Natural killer cell treated with Interleukin-12 subunit alpha and Interleukin-12 subunit beta and Interleukin-15 and Interleukin-18, amount 100 ng/mL, for 72 hours (primary cell): ENCODE results near the gene PTX4. TPM values are rescaled to one million over a fixed set of nuclear protein-coding genes. Genes with fewer than 3 reads are reported as not detected.
"Not testable (repeated sequence)": the region's sequence is repeated elsewhere in the genome, so short reads cannot be mapped to it uniquely, and the experiment has no call there.

Source experiments
- ATAC-seq, 2 donors: fragments of 150-1000 bp; cut with Tn5 transposase in 1 of 2; sonication (Bioruptor Pico), chemical (Tn5 transposase) in 1 of 2; 2 replicates each; pipeline ENCODE4 v1.10.0; 2021
- DNase-seq: peaks from one replicate; pipeline ENCODE4 v3.0.0; 2022; ENCODE audit warnings: low spot score
- H3K27ac Mint-ChIP-seq, 2 donors: 1 replicate in 1 of 2; 2 replicates in 1 of 2; pipeline ENCODE4 v1.8.0; 2022; ENCODE audit warnings: mixed read lengths in 2 of 2, mild to moderate bottlenecking in 1 of 2, moderate library complexity in 1 of 2
- H3K27me3 Mint-ChIP-seq, 2 donors: 1 replicate in 1 of 2; 2 replicates in 1 of 2; pipeline ENCODE4 v1.8.0; 2022; ENCODE audit warnings: mixed read lengths in 2 of 2
- H3K36me3 Mint-ChIP-seq: one replicate; pipeline ENCODE4 v1.8.0; 2022; ENCODE audit warnings: mixed read lengths
- H3K4me1 Mint-ChIP-seq, 2 donors: 1 replicate in 1 of 2; 2 replicates in 1 of 2; pipeline ENCODE4 v1.8.0; 2022; ENCODE audit warnings: low read depth in 2 of 2, mixed read lengths in 2 of 2, mild to moderate bottlenecking in 1 of 2
- H3K4me3 Mint-ChIP-seq: one replicate; pipeline ENCODE4 v1.8.0; 2022; ENCODE audit warnings: mixed read lengths
- H3K9me3 Mint-ChIP-seq: 2 replicates; pipeline ENCODE4 v1.8.0; 2022; ENCODE audit warnings: mixed read lengths
- total RNA-seq, 2 donors: library from RNA; stranded (reverse); gene quantifications; one replicate each; pipeline ENCODE4 v1.2.3, GENCODE V29; 2022

The PTX4 gene
- total RNA-seq, 2 donors from 2014 or later: 0.39 TPM; not detected in 1

DNA sequence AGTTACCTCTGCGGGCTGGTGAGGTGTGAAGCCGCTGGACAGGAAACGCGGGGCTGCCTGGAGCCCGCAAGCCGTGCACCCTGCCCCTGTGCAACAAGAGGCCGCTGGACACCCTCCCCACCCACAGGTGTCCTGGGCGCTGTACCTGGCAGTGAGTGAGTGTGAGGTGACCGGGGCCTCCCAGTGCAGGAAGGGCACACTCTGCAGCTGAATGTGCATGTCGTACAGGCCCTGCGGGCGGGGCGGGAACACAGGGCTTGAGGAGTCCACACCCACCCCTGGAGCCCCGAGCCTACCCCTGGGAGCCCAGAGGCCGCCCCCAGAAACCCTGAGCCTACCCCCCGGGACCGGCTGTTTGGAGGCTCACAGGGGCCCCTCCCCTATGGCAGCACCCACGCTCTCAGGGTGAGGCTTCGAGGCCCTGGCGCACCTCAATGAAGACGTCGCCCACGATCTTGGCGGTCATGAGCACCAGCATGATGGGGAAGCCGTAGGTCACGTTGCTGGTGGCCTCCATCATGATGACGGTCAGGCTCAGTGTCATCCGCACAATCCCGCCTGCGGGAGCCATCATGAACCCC, 40.1 kb downstream of the PTX4 start:
- DNase-seq: no peak
- H3K27me3 Mint-ChIP-seq: no peaks in the 10 kb centered on the region
- H3K27ac Mint-ChIP-seq: no peak overlapping the region
- no peaks in the 10 kb centered on the region for H3K36me3 Mint-ChIP-seq
- H3K9me3 Mint-ChIP-seq: no peaks in the 10 kb centered on the region
- no peak for ATAC-seq
- no peak overlapping the region for H3K4me3 Mint-ChIP-seq
- H3K4me1 Mint-ChIP-seq: peaks cover 0 to 9% of the 10 kb centered on the region in 2 donors

GRCh38 chr16:1447965-1448364, 40.8 kb downstream of the PTX4 start:
- ATAC-seq (no peak), DNase-seq (no peak)
- no peaks in the 10 kb centered on the region for H3K27me3 Mint-ChIP-seq
- H3K4me3 Mint-ChIP-seq: no peak overlapping the region
- no peaks in the 10 kb centered on the region for H3K36me3 Mint-ChIP-seq
- H3K9me3 Mint-ChIP-seq: no peaks in the 10 kb centered on the region
- no peak overlapping the region for H3K27ac Mint-ChIP-seq
- peaks cover 0 to 9% of the 10 kb centered on the region in 2 donors for H3K4me1 Mint-ChIP-seq

- ATAC-seq: no peak
- no peak overlapping the region for H3K27ac Mint-ChIP-seq
- H3K4me1 Mint-ChIP-seq: peaks cover 0 to 9% of the 10 kb centered on the region in 2 donors
- no peak for DNase-seq
- H3K27me3 Mint-ChIP-seq: no peaks in the 10 kb centered on the region
- no peaks in the 10 kb centered on the region for H3K9me3 Mint-ChIP-seq
- no peaks in the 10 kb centered on the region for H3K36me3 Mint-ChIP-seq
- no peak overlapping the region for H3K4me3 Mint-ChIP-seq
Observed at GRCh38 chr16:1446296-1447080, 42.3 kb downstream of the PTX4 start.

DNA sequence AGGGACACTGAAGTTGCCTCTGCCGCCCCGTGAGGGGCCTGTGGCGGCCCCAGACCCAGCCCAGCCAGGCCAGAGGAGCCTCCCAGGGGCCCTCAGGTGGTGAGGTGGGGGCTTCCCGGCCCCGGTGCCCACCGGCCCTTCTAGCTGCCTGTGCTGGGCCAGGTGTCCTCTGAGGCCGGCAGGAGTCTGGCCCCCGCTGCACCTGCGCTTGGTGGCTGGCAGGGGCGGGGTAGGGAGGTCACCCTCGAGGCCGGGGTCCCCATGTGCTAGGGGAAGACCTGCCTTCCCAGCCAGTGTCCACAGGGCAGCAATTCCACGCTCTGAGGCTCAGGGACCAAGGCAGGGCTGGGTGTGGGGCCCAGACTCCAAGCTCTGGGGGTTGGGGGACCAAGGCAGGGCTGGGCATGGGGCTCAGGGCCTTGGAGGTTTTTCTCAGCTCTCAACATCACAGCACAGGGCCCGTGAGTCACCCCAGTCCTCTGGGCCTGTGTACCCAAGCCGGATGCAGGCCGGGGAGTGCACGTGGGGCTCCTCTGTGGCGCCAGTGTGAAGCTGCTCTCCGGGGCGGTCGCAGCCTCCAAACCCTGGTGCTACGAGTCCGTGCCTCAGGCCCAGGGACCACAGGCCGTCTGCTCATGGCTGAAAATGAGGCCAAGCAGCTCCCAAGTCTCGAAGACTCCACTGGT, 43.1 kb downstream of the PTX4 start:
- ATAC-seq (no peak), DNase-seq (no peak)
- Mint-ChIP-seq H3K27ac (no peak overlapping the region), H3K9me3 (no peaks in the 10 kb centered on the region), H3K27me3 (no peaks in the 10 kb centered on the region), H3K4me1 (peaks cover 0 to 9% of the 10 kb centered on the region in 2 donors), H3K36me3 (no peaks in the 10 kb centered on the region), H3K4me3 (no peak overlapping the region)

DNA sequence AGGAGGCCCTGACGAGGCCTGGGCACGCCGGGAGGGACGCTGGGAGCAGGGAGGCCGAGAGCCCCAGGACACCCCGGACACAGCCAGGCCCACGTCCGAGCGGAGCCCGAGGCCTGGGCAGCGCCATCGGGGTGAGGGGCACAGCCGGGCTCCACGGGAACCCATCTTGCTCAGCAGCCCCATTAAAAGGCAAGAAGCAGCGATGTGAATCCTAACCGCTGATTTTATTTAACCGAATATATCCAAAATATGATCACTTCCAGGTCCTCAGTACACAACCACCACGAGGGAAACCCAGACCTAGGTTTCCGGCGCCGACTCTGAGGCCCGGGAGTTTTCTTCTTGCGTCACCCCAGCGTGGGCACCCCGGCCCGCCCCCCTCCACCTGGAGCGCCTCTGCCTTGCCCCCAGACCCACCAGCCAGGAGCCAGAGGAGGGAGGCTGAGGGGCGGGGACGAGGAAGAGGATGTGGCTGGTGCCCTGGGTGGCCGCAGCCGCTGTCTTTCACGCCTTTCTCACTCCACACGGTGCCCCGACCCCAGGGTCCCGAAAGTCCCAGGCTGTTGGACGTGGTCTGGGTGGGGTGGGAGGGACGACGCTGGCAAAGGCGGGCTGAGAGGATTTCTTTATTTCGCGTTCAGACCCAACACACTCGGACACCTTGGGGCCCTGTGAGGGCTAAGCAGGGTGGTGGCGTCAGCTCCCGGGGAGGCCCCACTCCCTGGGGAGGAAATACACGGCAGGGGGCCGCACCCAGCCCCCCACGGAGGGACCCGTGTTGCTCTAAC, 43.8 kb downstream of the PTX4 start:
- Mint-ChIP-seq H3K9me3 (no peaks in the 10 kb centered on the region), H3K4me3 (no peak overlapping the region), H3K36me3 (no peaks in the 10 kb centered on the region), H3K4me1 (peaks cover 0 to 5% of the 10 kb centered on the region in 2 donors), H3K27me3 (no peaks in the 10 kb centered on the region), H3K27ac (no peak overlapping the region)
- ATAC-seq (no peak), DNase-seq (no peak)

DNA sequence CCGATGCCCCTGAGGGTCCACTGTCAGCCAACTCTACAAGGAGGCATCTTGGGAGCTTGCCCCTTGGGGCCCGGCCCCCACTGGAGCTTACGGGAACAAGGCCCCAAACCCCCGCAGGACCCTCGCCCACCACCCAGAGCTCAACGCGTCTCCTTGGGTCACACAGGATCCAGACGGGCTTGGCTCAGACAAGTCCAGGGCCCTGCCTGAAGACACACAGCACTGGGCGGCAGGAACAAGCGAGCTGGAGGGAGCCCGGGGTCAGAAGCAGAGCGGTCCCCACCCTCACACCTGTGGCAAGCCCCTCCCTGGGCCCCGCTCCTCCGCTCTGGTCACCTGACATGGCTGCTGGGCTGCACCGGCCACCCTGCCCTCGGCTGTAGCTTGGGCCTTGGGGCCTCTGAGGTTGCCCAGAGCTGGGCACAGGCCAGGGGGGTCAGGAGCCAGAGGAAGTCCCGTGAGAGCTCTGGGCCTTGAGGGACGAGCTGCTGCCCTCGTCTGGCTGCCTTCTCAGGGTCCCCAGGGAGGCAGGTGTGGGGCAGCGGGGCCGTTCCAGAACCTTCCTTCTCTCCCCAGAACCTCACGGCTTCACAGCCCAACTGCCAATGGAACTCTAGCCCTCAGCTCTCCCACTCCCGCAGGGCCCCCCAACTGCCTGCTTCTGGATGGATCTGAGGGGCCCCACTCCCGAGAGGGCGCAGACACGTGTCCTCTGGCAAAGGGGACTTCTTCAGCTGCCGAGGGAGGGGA, 44.6 kb downstream of the PTX4 start, which contains the start of gene CCDC154:
TSS of gene CCDC154 (minus strand) at position 577 of the 750 bp plus-strand sequence. CDS start at position 343, 234 bp downstream.
- Mint-ChIP-seq H3K27me3 (no peaks in the 10 kb centered on the region), H3K4me1 (no peaks in the 10 kb centered on the region), H3K9me3 (no peaks in the 10 kb centered on the region), H3K4me3 (no peak within 1 kb of the TSS), H3K36me3 (no peaks in the 10 kb centered on the region), H3K27ac (no peak within 1 kb of the TSS)
- no peak for ATAC-seq
- no peak for DNase-seq

DNA sequence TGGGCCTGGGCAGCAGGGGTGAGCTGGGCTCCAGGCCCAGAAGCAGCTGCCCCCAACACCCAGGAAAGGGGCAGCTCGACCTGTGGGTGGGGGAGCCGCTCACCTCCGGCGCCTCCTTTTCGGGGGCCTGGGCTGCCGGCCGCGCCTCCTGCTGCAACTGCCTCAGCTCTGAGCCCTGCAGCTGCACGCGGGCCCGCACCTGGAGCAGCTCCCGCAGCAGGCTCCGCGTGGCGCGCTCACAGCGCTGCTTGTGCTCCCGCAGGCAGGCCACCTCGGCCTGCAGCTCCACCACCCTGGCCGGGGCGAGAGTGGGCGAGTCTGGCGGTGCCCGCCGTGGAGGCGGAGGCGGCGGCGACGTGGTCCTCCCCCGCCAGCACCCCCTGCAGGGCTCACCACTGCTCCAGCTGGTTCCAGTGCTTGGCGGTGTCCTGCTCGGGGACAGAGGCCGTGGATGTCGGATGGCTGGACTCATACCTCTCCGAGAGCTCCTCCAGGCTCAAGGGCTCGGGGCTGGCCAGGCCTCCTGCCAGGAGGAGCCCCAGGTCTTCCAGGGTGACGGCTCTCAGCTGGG, 45.3 kb downstream of the PTX4 start:
- H3K9me3 Mint-ChIP-seq: no peaks in the 10 kb centered on the region
- H3K36me3 Mint-ChIP-seq: no peaks in the 10 kb centered on the region
- H3K4me3 Mint-ChIP-seq: no peak overlapping the region
- no peak overlapping the region for H3K27ac Mint-ChIP-seq
- no peak for ATAC-seq
- no peaks in the 10 kb centered on the region for H3K4me1 Mint-ChIP-seq
- DNase-seq: no peak
- no peaks in the 10 kb centered on the region for H3K27me3 Mint-ChIP-seq

GRCh38 chr16:1442697-1443096, 46.0 kb downstream of the PTX4 start:
- Mint-ChIP-seq H3K9me3 (no peaks in the 10 kb centered on the region), H3K4me1 (no peaks in the 10 kb centered on the region), H3K27me3 (no peaks in the 10 kb centered on the region), H3K36me3 (no peaks in the 10 kb centered on the region), H3K4me3 (no peak overlapping the region), H3K27ac (no peak overlapping the region)
- DNase-seq (no peak), ATAC-seq (no peak)

- no peaks in the 10 kb centered on the region for H3K4me1 Mint-ChIP-seq
- H3K27ac Mint-ChIP-seq: no peak overlapping the region
- no peak overlapping the region for H3K4me3 Mint-ChIP-seq
- ATAC-seq (no peak), DNase-seq (no peak)
- H3K27me3 Mint-ChIP-seq: no peaks in the 10 kb centered on the region
- H3K9me3 Mint-ChIP-seq: no peaks in the 10 kb centered on the region
- no peaks in the 10 kb centered on the region for H3K36me3 Mint-ChIP-seq
Observed at GRCh38 chr16:1441391-1441829, 47.3 kb downstream of the PTX4 start.

- not testable (repeated sequence) for H3K27me3 Mint-ChIP-seq, ATAC-seq, H3K27ac Mint-ChIP-seq, H3K9me3 Mint-ChIP-seq, DNase-seq, H3K4me1 Mint-ChIP-seq, H3K4me3 Mint-ChIP-seq, H3K36me3 Mint-ChIP-seq
Observed at GRCh38 chr16:1439699-1440074, 49.1 kb downstream of the PTX4 start.

- Mint-ChIP-seq H3K9me3 (no peaks in the 10 kb centered on the region), H3K4me1 (no peaks in the 10 kb centered on the region), H3K27ac (no peak overlapping the region), H3K27me3 (no peaks in the 10 kb centered on the region), H3K4me3 (no peak overlapping the region), H3K36me3 (no peaks in the 10 kb centered on the region)
- DNase-seq: no peak
- no peak for ATAC-seq
Observed at GRCh38 chr16:1439058-1439698, 49.6 kb downstream of the PTX4 start.

- Mint-ChIP-seq H3K36me3 (no peaks in the 10 kb centered on the region), H3K4me3 (no peak overlapping the region), H3K4me1 (no peaks in the 10 kb centered on the region), H3K9me3 (no peaks in the 10 kb centered on the region), H3K27me3 (no peaks in the 10 kb centered on the region), H3K27ac (no peak overlapping the region)
- DNase-seq (no peak), ATAC-seq (no peak)
Observed at GRCh38 chr16:1438229-1439057, 50.3 kb downstream of the PTX4 start.
